Central memory CD4-positive, alpha-beta T cell (primary cell): ENCODE measurements around the gene LPXN.

Experiments
- DNase-seq: peaks from one replicate; pipeline ENCODE4 v3.0.0; 2022

Gene LPXN

GRCh38 chr11:58511636-58512035, 64.0 kb downstream of the LPXN start:
- DNase-seq = no peak

DNA sequence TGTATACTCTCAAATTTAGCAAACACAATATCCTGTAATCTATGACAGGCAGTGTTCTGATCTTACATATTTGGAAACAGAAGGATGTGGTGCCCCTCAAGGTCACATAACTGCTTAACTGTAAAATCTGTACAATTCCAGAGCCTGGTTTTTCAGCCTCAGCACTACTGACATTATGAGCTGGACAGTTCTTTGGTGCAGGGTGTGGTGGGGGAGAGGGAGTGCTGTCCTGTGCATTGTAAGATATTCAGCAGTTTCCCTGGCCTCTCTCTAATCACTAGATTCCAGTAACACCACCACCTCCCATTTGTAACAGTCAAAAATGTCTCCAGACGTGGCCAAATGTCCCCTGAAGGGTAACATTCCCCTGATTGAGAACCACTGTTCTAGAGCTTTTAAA, 65.9 kb downstream of the LPXN start:
- no peak for DNase-seq

DNA sequence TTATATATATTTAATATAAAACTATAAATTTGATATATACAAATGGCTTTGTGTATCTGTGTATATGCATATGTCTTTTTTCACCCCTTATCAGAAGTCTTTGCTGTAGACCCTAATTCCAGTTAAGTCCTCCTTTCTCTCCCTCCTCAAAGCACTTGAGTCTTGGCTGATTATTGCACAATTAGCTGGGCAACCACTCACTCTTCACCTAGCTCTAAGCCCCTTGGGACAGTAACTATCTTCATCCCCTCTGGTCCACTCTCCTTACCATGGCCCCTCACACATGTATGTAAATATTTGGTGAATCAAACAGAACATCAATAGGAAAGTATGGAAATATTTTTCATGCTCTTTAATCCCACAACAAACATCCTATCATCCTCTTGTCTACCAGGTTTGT, 66.8 kb downstream of the LPXN start:
- no peak for DNase-seq

DNA sequence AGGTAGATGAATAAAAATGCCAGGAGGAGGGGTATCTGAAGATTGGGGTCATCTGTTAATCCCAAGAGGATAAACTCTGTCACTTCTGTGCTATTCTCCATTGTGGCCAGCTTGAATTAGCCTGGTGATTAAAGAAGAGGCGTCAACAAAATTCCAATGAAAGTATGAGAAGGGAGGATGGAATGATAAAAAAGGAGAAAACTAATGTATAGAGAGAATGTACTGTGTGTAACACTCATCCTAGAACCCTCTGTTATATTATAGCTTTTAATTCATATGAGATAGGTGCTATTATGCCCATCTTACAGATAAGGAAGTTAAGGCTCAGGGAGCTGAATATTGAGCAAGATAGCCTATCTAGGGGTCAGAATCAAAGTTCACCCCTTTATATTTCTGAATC, 67.7 kb downstream of the LPXN start, which contains the start of gene OR5B21:
TSS of gene OR5B21 (minus strand) at position 101 of the 400 bp plus-strand sequence. CDS start at position 101, 0 bp downstream.
- DNase-seq = no peak

GRCh38 chr11:58507355-58507754, 68.3 kb downstream of the LPXN start:
- no peak for DNase-seq

DNA sequence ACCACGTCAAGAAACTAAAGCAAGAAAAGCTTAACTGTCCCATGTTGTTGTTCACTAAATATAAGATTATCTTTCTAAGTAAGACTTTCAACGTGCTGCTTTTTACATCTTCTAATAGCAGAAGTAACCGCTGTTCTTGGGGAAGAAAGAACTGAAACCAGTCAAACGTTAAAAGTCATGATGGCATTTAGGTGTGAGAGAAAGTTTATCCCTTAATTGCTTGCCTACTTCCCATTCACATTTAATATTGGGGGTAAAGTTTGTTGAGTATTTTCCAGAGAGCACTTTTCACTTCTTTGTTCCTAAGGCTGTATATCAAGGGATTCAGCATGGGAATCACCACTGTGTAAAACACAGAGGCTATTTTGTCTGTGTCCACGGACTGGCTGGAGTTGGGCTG, 68.7 kb downstream of the LPXN start:
- DNase-seq = no peak

DNA sequence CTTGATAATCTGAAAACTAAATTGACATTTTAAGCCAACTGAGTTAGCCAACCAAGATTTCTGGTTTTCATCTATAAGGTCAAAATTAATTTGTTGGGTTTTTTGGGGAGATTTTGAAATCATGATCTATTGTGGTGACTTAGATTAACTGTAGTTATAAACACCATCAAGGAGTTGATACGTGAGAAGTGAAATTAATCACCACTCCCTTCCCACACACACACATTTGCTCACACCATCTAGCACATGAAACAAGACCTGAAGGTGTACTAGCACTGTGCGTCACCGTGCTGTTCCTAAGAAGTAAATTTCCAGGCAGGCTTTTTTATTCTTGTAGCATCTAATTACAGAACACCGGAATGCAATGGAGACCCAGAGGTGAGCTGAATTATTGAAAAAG, 69.8 kb downstream of the LPXN start:
- DNase-seq = no peak

- DNase-seq = no peak
Measured at GRCh38 chr11:58504232-58504631, 71.4 kb downstream of the LPXN start.

- DNase-seq = no peak
Measured at GRCh38 chr11:58503361-58503856, 72.2 kb downstream of the LPXN start.

GRCh38 chr11:58502004-58502403, 73.7 kb downstream of the LPXN start:
- no peak for DNase-seq

DNA sequence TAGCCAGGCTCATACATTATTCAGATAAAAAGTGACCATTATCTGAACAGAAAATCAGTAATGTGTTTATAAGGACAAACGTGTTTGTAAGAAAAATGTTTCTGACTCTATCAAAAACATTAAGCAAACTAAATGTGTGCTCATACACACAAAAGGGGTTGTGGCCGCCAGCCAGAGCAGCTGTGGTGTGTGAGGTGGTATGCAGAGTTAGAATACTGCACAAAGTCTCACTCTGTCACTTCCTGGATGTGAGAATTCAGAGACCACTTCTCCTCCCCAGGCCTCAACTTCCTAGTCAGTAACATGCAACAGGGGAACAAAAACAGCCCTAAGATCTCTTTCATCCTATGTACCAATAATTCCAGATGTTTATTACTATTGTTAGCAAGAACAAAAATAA, 77.2 kb downstream of the LPXN start:
- no peak for DNase-seq

DNA sequence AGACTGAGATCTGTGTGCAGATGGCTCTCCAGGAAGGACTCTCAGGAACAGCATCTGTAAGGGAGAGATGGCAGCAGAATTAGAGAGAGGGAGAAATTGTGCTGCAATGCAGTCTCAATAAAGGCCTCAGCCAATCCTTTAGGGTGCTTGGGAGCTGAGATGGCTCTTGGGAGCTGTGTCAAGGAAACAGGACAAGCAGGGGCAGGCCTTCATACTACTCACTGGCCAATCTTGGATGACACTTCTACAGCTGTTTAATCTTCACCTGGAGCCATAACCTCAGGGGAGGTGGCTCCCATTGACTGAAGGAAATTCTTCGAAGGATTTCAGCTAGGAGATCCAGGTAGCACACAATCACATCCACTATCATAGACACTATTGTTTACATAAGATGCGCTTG, 77.7 kb downstream of the LPXN start:
- DNase-seq = no peak

GRCh38 chr11:58495906-58496305, 79.8 kb downstream of the LPXN start:
- DNase-seq = no peak

GRCh38 chr11:58494101-58494500, 81.6 kb downstream of the LPXN start:
- no peak for DNase-seq

GRCh38 chr11:58493676-58494075, 82.0 kb downstream of the LPXN start:
- DNase-seq = no peak

DNA sequence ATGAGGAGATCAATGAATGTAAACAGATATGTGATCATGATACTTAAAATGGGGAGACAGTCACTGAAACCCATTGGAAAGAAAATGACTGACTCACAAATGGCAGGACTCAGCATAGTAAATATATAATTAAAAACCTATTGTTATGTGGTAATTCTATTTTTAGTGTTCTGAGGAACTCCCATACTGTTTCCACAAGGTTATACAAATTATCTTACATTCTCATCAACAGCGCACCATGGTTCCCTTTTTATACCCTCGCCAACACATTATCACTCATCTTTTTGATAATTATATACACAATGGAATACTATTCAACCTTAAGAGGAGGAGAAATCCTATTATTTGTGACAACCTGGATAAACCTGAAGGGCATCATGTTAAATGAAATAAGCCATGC, 84.8 kb downstream of the LPXN start:
- no peak for DNase-seq

- DNase-seq = no peak
Measured at GRCh38 chr11:58487170-58487569, 88.5 kb downstream of the LPXN start.

DNA sequence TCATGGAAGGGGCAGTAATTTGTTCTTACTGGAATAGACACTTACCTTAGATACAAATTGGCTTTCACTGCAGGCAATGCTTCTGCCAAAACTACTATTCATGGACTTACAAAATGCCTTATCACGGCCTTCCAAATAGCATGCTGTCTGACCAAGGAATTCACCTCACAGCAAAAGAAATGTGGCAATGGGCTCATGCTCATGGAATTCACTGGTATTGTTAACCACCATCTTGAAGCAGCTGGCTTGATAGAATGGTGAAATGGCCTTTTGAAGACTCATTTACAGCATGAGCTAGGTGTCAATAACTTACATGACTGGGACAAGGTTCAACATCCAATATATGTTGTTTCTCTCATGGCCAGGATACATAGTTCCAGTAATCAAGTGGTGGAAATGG, 89.7 kb downstream of the LPXN start:
- DNase-seq = no peak
